ENCODE results near the gene GNAS.

DNA sequence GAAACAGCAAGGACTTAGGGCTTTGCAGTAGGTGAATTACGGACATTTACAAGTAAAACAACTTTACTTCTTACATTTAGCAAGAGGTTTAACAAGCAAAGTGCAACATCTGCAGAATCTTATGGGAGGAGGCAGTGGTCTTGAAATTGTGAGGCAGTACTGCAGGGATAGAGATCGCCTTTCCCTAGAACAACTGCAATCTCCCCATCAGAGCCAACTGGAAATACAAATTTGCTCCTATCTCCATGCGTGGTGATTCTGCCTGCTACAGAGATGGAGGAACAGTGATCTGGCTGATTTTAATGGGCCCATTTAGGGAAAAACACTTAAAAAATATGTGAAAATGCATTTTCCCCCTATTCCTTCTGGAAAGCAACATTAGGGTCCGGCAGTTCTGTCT lies 25.9 kb downstream of the GNAS start:
- TF ChIP-seq, protein P1, sequence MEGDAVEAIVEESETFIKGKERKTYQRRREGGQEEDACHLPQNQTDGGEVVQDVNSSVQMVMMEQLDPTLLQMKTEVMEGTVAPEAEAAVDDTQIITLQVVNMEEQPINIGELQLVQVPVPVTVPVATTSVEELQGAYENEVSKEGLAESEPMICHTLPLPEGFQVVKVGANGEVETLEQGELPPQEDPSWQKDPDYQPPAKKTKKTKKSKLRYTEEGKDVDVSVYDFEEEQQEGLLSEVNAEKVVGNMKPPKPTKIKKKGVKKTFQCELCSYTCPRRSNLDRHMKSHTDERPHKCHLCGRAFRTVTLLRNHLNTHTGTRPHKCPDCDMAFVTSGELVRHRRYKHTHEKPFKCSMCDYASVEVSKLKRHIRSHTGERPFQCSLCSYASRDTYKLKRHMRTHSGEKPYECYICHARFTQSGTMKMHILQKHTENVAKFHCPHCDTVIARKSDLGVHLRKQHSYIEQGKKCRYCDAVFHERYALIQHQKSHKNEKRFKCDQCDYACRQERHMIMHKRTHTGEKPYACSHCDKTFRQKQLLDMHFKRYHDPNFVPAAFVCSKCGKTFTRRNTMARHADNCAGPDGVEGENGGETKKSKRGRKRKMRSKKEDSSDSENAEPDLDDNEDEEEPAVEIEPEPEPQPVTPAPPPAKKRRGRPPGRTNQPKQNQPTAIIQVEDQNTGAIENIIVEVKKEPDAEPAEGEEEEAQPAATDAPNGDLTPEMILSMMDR (IDR thresholded peaks at IDR 0.05 in 4 of 5, conservative IDR thresholded peaks at IDR 0.05 in 1 of 5): no peak
- no peak for TF ChIP-seq POLR2A (IDR thresholded peaks at IDR 0.05)
